Adrenal gland (tissue), 12 donors: Measurements from ENCODE around the gene IL1B. TPM values are rescaled to one million over a fixed set of nuclear protein-coding genes. Genes with fewer than 3 reads are reported as not detected.

Experiments
- DNase-seq, 7 donors: peaks; one replicate each; pipeline ENCODE4 v3.0.0-alpha.2; 2019 to 2020
- H3K27ac ChIP-seq, 5 donors: fragments of 200-600 bp; sonication (generic) in 4 of 5; 1 replicate in 3 of 5; 2 replicates in 2 of 5; pipeline versions ENCODE4 v1.5.1 to v1.8.0; 2016 to 2020; ENCODE audit warnings: mild to moderate bottlenecking in 1 of 5
- H3K27me3 ChIP-seq: fragments of 200-600 bp; 2 replicates; pipeline ENCODE4 v1.8.0; 2021
- H3K36me3 ChIP-seq, 2 donors: fragments of 200-600 bp; replicated peaks in 1 of 2; 1 replicate in 1 of 2; 2 replicates in 1 of 2; pipeline versions ENCODE4 v1.5.1 to v1.8.0; 2018 to 2022
- H3K4me1 ChIP-seq, 2 donors: fragments of 200-600 bp; replicated peaks in 1 of 2; 1 replicate in 1 of 2; 2 replicates in 1 of 2; pipeline versions ENCODE4 v1.5.1 to v1.8.0; 2018 to 2021
- H3K4me3 ChIP-seq, 4 donors: fragments of 200-600 bp; sonication (generic) in 3 of 4; one replicate each; pipeline ENCODE4 v1.5.1; 2016 to 2018
- H3K9me3 ChIP-seq, 3 donors: fragments of 200-600 bp; sonication (generic) in 1 of 3; replicated peaks in 1 of 3; 1 replicate in 2 of 3; 2 replicates in 1 of 3; pipeline versions ENCODE4 v1.5.1 to v1.8.0; 2016 to 2021
- CTCF ChIP-seq, 6 experiments: fragments of 450-650 bp in 4 of 6; fragments of 200-600 bp in 2 of 6; sonication (generic) in 1 of 6; IDR thresholded peaks; 1 replicate in 5 of 6; 2 replicates in 1 of 6; pipeline versions ENCODE4 v1.5.1 to v1.8.0; 2016 to 2021; ENCODE audit warnings: antibody characterized with exemption in 6 of 6, mild to moderate bottlenecking in 2 of 6, moderate library complexity in 1 of 6
- POLR2A ChIP-seq, 2 donors: fragments of 450-650 bp; IDR thresholded peaks; one replicate each; pipeline ENCODE4 v1.6.1; 2017; ENCODE audit warnings: antibody characterized with exemption in 2 of 2, mild to moderate bottlenecking in 2 of 2, moderate library complexity in 1 of 2
- WGBS, 4 donors: extraction: QIAGEN DNeasy Blood & Tissue Kit in 2 of 4; methylation state at CpG; one replicate each; pipeline versions ENCODE4 v1.1.5 to v1.1.7; 2013 to 2017; 5-methylcytosine and 5-hydroxymethylcytosine counted together
- intact Hi-C, 2 donors: fragments of 100-400 bp; cut with DNase I; formaldehyde crosslinking; loops; one replicate each; pipeline versions ENCODE4 v1.14.1 to v1.15.0; 2022 to 2023
- polyA plus RNA-seq, 3 donors: library from polyadenylated mRNA; stranded (reverse); fragments of 200-250 nt in 2 of 3; fragments of 350-450 nt in 1 of 3; fragmentation: Illumina TruSeq in 1 of 3; extraction: RNeasy Lipid Tissue Mini Kit (QIAGEN cat#74804) in 1 of 3; gene quantifications; one replicate each; pipeline ENCODE4 v1.2.3, GENCODE V29; 2013 to 2014
- total RNA-seq, 9 donors: library from RNA; depleted of rRNA in 4 of 9; stranded (reverse); fragments of >200 nt in 4 of 9; fragments of 120-200 nt in 1 of 9; fragmentation: NEBNext Ultra II Directional in 1 of 9; extraction: Animal tissue kit (Norgen Biotek cat#: 25700) in 1 of 9; gene quantifications; one replicate each; pipeline versions ENCODE4 v1.1.0 to v1.2.4, GENCODE V29; 2013 to 2023
- donor health status: healthy with polysubstance abuse.
- donor health status: Bipolar disorder and iron deficiency.
- donor health status: DM: yes; HTN: yes; CAD: no.
- donor health status: DM: no; HTN: no; CAD: no.
- donor health status: DM: no; HTN: no; CAD: no.
- donor health status: DM: yes; HTN: yes; CAD: no.

The IL1B gene
- total and polyA plus RNA-seq, 12 donors, result 0.44 to 5.9 (median 1.5) TPM; not detected in 1

GRCh38 chr2:112803691-112804521, 32.7 kb downstream of the IL1B start:
- TF ChIP-seq POLR2A (IDR thresholded peaks at IDR 0.05) (no peak), CTCF (IDR thresholded peaks at IDR 0.05) (no peak)
- no peaks in the 10 kb centered on the region for H3K36me3 ChIP-seq
- no peaks in the 10 kb centered on the region for H3K4me1 ChIP-seq
- H3K27me3 ChIP-seq, result no peaks in the 10 kb centered on the region
- peaks cover 0 to 7% (median 0%) of the 10 kb centered on the region in 3 donors for H3K9me3 ChIP-seq
- WGBS, 4 donors, result 86 to 90% (median 87%) methylated on average over 5 of the region's 5 CpGs
- intact Hi-C loops, result no loop called here
- no peak overlapping the region for H3K27ac ChIP-seq
- no peak overlapping the region for H3K4me3 ChIP-seq
- DNase-seq, result no peak

DNA sequence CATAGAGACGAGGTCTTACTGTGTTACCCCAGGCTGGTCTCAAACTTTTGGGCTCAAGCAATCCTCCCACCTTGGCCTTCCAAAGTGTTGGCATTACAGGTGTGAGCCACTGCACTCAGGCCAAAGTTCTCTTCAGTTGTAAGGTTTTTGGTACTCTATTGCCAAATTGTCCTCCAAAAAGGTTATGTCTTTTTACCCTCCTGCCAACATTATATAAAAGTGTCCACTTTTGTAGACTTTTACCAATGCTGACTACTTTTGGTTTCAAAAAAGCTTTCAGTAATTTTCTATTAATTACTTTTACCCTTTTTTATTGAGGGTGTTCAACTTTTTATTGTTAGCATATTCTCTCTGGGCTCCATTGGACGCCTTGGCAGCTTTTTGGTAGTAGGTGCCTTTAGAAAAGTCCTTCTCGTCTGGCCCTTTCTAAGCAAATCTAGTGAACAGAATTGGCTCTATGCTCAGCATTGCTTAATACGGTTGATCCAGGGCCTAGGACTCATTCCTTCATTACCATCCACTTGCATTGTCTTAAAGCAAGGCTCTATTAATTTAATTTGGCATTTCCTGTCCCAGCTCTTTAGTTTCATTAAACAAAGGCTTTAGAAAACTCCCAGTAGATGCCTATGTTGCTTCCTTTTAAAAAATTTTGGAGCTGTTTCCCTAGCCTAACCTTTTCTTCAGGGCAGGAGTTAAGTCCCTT, 35.5 kb downstream of the IL1B start:
- intact Hi-C loops, result no loop called here

DNA sequence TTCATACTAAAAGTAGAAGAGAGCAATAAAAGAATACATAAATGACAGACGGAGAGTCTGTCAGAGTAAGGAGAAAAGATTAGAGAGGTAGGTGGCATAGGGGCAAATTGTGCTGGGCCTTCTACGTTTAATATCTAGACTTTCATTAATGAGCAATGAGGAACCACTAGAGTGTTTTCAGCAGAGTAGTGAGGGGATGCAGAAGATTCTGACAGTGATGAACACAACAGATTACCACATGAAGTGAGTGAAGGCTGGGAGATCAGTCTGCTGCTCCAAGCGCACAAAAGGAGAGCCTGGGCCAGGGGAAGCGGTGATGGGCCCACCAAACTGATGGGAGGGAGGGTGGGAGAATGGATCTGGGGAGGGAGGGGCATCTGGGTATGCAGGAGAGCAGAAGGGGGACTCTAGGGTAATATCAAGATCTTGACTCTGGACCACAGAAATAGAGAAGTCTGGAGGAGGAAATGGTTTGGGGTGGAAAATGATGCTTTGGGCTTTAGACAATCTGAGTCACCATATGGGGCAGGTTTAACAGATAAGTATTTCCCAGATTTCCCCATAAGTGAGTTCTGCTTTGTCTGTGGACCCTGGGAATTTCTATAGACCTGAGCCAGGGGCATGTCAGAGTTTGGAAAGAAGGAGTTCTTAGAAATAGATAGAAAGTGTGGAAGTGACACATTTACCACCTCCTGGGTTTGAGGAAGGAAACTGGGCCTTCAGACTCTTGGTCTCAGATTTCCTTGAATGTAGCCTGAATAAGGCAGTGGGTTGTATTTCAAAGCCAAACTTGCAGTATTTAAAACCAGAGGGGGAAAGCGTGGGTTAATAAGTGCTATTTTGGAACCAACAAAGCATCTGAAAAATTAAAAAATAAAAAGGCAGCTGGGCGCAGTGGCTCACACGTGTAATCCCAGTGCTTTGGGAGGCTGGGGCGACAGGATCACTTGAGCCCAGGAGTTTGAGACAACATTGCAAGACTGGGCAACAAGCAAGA, 37.3 kb downstream of the IL1B start:
- 70 to 85% (median 77%) methylated on average over 8 of the region's 8 CpGs for WGBS, 4 donors
- Histone ChIP-seq H3K27me3 (no peaks in the 10 kb centered on the region), H3K4me3 (no peak overlapping the region), H3K27ac (no peak overlapping the region), H3K9me3 (no peaks in the 10 kb centered on the region), H3K4me1 (peaks cover 0 to 6% of the 10 kb centered on the region in 2 donors), H3K36me3 (no peaks in the 10 kb centered on the region)
- TF ChIP-seq CTCF (IDR thresholded peaks at IDR 0.05), result no peak
- no peak for DNase-seq
- intact Hi-C loops, result no loop called here

More for the DNA sequence above, 35.5 kb downstream of the IL1B start:
- Histone ChIP-seq H3K4me1 (no peaks in the 10 kb centered on the region), H3K27ac (peak overlapping the region in 1 of 5 donors; percentile 21), H3K4me3 (no peak overlapping the region), H3K9me3 (no peaks in the 10 kb centered on the region), H3K36me3 (no peaks in the 10 kb centered on the region), H3K27me3 (no peaks in the 10 kb centered on the region)
- DNase-seq, result no peak
- WGBS, 4 donors, result 84 to 89% (median 87%) methylated on average over 4 of the region's 4 CpGs
- no peak for TF ChIP-seq CTCF (IDR thresholded peaks at IDR 0.05)
- no peak for TF ChIP-seq POLR2A (IDR thresholded peaks at IDR 0.05)
